GM12864 (cell line): ENCODE data around the gene MICAL3.

Source experiments
- DNase-seq: peaks from one replicate; pipeline ENCODE4 v3.0.0-alpha.2; 2011; ENCODE audit warnings: low read depth
- H3K4me3 ChIP-seq: 2 replicates; pipeline ENCODE4 v1.5.1; 2011; ENCODE audit warnings: mild to moderate bottlenecking, low read depth, low read length, control low read depth
- TF ChIP-seq, protein P1 (sequence below): IDR thresholded peaks from 2 replicates; pipeline ENCODE4 v1.5.1; 2011; ENCODE audit warnings: low read depth, mild to moderate bottlenecking, moderate library complexity, low read length, control low read depth, inconsistent platforms; ENCODE audit errors: missing control alignments

MICAL3 gene

GRCh38 chr22:17807578-17808410 is 216.6 kb downstream of the MICAL3 start:
- TF ChIP-seq, protein P1, sequence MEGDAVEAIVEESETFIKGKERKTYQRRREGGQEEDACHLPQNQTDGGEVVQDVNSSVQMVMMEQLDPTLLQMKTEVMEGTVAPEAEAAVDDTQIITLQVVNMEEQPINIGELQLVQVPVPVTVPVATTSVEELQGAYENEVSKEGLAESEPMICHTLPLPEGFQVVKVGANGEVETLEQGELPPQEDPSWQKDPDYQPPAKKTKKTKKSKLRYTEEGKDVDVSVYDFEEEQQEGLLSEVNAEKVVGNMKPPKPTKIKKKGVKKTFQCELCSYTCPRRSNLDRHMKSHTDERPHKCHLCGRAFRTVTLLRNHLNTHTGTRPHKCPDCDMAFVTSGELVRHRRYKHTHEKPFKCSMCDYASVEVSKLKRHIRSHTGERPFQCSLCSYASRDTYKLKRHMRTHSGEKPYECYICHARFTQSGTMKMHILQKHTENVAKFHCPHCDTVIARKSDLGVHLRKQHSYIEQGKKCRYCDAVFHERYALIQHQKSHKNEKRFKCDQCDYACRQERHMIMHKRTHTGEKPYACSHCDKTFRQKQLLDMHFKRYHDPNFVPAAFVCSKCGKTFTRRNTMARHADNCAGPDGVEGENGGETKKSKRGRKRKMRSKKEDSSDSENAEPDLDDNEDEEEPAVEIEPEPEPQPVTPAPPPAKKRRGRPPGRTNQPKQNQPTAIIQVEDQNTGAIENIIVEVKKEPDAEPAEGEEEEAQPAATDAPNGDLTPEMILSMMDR: no peak

DNA sequence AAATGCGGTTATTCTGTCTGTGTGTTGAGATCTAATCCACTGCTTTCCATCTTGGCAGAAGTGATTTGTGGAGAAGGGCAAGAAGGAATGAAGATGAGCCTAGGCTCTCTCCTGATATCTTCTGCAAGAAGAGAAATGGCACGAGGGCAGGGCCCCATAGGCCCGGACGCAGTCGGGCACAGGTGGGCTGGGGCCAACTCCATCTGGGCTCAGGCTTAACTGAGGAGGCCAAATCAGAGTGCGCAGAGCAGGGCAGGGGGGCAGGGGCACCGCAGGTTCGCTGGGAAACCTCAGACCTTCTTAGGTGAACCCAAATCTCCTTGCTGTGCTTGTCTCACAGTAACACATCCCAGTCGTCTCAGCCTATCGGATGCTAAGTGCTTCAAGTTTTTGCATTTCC is 217.3 kb downstream of the MICAL3 start:
- no peak for DNase-seq
- H3K4me3 ChIP-seq: no peak overlapping the region
- TF ChIP-seq, protein P1: no peak

More at GRCh38 chr22:17807578-17808410, 216.6 kb downstream of the MICAL3 start:
- H3K4me3 ChIP-seq: no peak overlapping the region
- no peak for DNase-seq

- TF ChIP-seq, protein P1: no peak
- no peak for DNase-seq
- no peak overlapping the region for H3K4me3 ChIP-seq
Observed at GRCh38 chr22:17806437-17806836, 217.9 kb downstream of the MICAL3 start.

DNA sequence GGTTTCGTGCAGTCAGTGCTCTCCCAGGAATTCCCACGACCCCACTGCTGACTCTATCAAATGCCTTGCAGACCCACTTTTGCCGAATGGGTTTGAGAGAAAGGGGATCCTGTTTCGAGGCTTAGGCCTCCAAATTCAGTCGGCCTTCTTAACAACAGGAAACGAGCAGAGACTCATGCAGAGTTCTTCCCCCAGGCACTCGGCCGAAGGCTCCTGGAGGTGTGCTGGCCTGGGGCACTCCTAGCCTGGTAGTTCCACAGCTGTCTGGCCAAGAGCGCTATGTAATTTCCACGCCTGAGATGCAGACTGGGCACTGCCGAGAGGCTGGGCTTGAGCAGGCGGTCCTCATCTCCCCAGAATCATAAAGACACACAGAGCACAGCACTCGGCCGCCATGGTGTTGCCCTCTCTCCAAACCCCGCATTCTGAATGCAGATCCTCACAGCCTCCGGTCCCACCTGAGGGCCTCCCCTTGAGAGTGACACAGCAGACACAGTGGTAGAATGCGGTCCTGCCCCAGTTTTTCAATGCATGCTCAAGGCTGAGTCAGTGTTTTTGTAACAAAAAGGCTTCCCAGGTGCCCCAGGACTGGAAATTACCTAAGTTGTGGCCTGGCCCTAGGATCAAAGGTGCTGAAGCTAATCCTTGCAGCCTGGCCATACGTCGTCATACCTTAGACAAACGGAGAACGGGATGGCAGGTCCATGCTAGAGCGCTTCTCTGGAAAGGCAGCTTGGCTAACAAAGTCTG is 219.9 kb downstream of the MICAL3 start:
- no peak for DNase-seq
- H3K4me3 ChIP-seq: no peak overlapping the region
- TF ChIP-seq, protein P1: no peak

DNA sequence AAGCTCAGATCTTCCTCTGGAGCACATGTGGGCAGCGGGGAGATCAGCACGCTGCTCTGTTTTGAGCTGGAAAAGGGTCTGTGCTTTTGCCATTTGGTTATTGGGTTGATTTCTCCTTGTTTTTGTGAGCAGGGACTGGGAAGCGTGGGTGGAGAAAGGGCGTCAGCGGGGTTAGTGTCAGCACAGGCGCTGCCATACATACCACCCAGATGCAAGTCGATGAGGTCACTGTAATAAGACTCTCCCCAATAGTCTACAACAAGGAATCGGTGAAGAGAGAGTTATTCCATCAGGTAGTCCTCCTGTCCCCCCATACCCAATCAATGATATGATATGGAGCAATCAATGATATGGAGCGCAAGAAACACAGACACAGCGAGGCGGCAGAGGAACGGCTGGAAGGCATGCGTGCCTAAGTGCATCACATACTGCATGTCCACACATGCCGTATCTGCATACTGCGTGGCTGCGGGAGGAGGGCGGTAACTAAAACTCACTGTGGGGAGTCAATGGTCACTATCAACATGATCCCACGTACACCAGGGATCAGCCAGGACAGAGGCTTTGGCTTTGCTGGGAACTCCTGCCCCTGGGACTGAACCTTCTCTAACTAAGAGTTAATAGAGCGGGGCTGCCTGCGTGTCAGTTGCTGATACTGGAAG is 220.6 kb downstream of the MICAL3 start:
- no peak overlapping the region for H3K4me3 ChIP-seq
- no peak for DNase-seq

DNA sequence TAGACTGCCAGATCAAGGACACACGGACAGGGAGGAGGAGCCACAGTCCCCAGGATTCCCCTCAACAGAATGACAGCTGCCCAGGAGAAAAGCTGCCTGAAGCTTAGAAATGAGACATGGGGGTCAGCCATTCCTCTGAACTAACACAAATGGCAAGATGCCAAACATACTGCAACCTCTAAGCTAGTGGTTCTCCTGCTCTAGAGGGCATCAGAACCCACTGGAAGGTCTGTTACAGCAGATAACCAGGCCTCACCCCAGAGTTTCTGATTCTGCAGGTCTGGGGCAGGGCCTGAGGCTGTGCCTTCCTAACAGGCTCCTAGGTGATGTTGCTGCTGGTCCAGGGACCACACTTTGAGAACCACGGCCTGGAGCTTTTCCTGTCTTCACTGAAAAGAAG is 221.5 kb downstream of the MICAL3 start:
- no peak for DNase-seq
- TF ChIP-seq, protein P1: no peak

More for the DNA sequence above, 220.6 kb downstream of the MICAL3 start:
- TF ChIP-seq, protein P1: no peak

More for the DNA sequence above, 221.5 kb downstream of the MICAL3 start:
- H3K4me3 ChIP-seq: no peak overlapping the region
